HFFc6 (cell line): ENCODE results near the gene MS4A6A. TPM values are rescaled to one million over a fixed set of nuclear protein-coding genes. Genes with fewer than 3 reads are reported as not detected.

Source experiments
- DNase-seq: peaks from one replicate; pipeline ENCODE4 v3.0.0-alpha.2; 2018
- H3K27ac Mint-ChIP-seq: 2 replicates; pipeline ENCODE4 v1.8.0; 2020; ENCODE audit warnings: mild to moderate bottlenecking, mixed read lengths
- H3K27me3 Mint-ChIP-seq: 2 replicates; pipeline ENCODE4 v1.8.0; 2021; ENCODE audit warnings: mild to moderate bottlenecking, moderate library complexity, mixed read lengths; ENCODE audit not compliant: insufficient read depth
- H3K36me3 Mint-ChIP-seq: 2 replicates; pipeline ENCODE4 v1.8.0; 2021; ENCODE audit warnings: low read depth, mixed read lengths
- H3K4me1 Mint-ChIP-seq: 2 replicates; pipeline ENCODE4 v1.8.0; 2020; ENCODE audit warnings: low read depth, mixed read lengths
- H3K4me3 Mint-ChIP-seq: 2 replicates; pipeline ENCODE4 v1.8.0; 2020; ENCODE audit warnings: mild to moderate bottlenecking, moderate library complexity, mixed read lengths
- H3K9me3 Mint-ChIP-seq: 2 replicates; pipeline ENCODE4 v1.8.0; 2020; ENCODE audit warnings: mild to moderate bottlenecking, mixed read lengths
- long read RNA-seq: library from polyadenylated mRNA; unstranded; transcript quantifications from one replicate; pipeline ENCODE4 v2.0.0, GENCODE V29; 2019
- total RNA-seq, 6 experiments: library from RNA; stranded (reverse); fragmentation: NEBNext Ultra II Directional; extraction: Animal tissue kit (Norgen Biotek cat#: 25700); gene quantifications; 2 replicates in 1 of 6; 3 replicates in 5 of 6; pipeline ENCODE4 v1.2.3, GENCODE V29; 2021
- TF ChIP-seq, protein P1 (sequence below): fragments of 200-600 bp; sonication (generic); IDR thresholded peaks from 2 replicates; pipeline ENCODE4 v1.5.0; 2021; ENCODE audit warnings: antibody characterized with exemption, mild to moderate bottlenecking

MS4A6A gene, protein sequence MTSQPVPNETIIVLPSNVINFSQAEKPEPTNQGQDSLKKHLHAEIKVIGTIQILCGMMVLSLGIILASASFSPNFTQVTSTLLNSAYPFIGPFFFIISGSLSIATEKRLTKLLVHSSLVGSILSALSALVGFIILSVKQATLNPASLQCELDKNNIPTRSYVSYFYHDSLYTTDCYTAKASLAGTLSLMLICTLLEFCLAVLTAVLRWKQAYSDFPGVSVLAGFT
- not detected for total RNA-seq
- long read RNA-seq = 0 reads

DNA sequence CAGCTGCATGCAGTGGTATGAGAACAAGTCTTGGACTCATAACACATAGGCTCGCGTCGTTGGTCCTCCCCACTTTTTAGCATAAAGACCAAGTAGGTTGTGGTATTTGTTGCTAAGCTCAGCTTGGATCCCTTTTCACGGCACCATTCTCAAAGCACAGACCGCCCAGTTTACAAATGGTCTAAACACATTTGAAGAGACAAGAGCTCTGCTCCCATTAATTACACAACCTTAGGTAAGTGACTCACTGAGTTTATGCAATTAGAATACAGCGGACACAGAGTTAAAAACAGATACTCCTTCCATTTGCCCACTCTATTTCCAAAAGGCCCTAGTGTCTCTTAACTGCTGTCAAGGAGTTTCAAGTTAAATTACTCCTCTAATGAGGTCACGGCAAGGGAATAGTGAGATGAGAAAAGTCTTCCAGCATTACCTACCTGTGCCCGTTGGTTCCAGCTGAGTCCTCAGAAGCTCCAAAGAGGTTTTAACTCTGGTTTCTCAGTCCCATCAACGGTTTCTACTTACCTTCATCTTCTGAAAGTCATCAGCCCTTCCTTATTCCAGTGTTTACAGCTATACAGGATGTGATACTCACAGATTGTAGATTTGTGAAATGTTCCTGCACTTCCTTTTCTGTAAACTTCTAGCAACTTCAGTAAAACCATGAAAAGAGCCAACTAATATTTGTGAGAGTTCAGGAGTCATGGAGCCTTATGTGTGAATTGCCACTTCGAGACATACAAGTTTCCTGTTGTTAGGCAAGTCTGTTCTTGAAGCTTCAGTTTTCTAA, at the start of gene MS4A6A:
MS4A6A (minus strand) TSS at position 543 of the 790 bp plus-strand sequence. CDS start 1,356 bp downstream, outside the sequence.
- Mint-ChIP-seq H3K36me3 (no peaks in the 10 kb centered on the region; the same call in 1 of the 2 replicates), H3K4me1 (no peaks in the 10 kb centered on the region), H3K9me3 (peaks cover 8% of the 10 kb centered on the region), H3K4me3 (no peak within 1 kb of the TSS), H3K27me3 (no peaks in the 10 kb centered on the region), H3K27ac (no peak within 1 kb of the TSS)
- TF ChIP-seq, protein P1, sequence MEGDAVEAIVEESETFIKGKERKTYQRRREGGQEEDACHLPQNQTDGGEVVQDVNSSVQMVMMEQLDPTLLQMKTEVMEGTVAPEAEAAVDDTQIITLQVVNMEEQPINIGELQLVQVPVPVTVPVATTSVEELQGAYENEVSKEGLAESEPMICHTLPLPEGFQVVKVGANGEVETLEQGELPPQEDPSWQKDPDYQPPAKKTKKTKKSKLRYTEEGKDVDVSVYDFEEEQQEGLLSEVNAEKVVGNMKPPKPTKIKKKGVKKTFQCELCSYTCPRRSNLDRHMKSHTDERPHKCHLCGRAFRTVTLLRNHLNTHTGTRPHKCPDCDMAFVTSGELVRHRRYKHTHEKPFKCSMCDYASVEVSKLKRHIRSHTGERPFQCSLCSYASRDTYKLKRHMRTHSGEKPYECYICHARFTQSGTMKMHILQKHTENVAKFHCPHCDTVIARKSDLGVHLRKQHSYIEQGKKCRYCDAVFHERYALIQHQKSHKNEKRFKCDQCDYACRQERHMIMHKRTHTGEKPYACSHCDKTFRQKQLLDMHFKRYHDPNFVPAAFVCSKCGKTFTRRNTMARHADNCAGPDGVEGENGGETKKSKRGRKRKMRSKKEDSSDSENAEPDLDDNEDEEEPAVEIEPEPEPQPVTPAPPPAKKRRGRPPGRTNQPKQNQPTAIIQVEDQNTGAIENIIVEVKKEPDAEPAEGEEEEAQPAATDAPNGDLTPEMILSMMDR = no peak
- DNase-seq = no peak

DNA sequence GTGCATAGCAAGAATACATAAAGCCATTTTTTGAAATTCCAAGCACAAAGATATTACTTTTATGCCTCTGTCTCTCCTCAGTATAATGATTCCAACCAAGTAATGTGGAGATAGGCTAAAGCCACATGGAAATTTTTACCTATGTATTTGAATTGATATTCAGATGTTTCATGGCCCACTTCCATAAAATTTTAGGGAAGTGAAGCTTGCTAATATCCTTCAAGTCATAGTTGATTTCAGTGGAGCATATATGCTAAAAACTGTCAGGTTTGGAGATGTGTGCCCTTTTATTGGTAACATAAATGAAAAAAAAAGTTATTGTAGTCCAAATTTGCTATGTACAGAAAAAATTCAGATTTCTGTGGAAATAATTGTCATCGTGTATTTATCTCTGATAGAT, 47.8 kb upstream of the MS4A6A start:
- peaks cover 10% of the 10 kb centered on the region for H3K9me3 Mint-ChIP-seq
- TF ChIP-seq, protein P1 = no peak
- no peaks in the 10 kb centered on the region for H3K4me1 Mint-ChIP-seq
- H3K36me3 Mint-ChIP-seq = no peaks in the 10 kb centered on the region
- no peak overlapping the region for H3K27ac Mint-ChIP-seq
- no peak overlapping the region for H3K4me3 Mint-ChIP-seq
- no peak for DNase-seq
- no peaks in the 10 kb centered on the region; the same call in 1 of the 2 replicates for H3K27me3 Mint-ChIP-seq

DNA sequence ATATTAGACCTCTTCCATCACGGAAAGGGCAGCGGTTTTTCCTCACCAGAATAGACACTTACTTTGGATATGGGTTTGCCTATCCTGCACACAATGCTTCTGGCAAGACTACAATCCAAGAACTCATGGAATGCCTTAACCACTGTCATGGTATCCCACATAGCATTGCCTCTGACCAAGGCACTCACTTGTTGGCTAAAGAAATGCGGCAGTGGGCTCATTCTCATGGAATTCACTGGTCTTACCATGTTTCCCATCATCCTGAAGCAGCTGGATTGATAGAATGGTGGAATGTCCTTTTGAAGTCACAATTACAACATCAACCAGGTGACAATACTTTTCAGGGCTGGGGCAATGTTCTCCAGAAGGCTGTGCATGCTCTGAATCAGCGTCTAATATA, 39.3 kb upstream of the MS4A6A start:
- Mint-ChIP-seq H3K9me3 (peaks cover 29% of the 10 kb centered on the region), H3K4me3 (no peak overlapping the region), H3K4me1 (no peaks in the 10 kb centered on the region), H3K36me3 (no peaks in the 10 kb centered on the region), H3K27me3 (peaks cover 1% of the 10 kb centered on the region; the same call in 1 of the 2 replicates), H3K27ac (no peak overlapping the region)
- no peak for DNase-seq
- TF ChIP-seq, protein P1 = no peak

DNA sequence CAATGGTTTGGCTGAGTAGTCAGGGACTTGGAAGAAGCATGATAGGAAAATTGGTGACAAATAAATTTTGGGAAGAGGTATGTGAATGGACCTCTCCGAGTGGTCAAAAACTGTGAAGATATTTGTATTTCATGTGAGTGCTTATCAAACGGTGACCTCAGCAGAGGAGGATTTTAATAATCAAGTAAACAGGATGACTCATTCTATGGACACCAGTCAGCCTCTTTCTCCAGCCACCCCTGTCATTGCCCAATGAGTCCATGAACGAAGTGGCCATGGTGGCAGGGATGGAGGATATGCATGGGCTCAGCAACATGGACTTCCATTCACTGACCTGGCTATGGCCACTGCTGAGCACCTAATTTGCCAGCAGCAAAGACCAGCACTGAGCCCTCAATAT, 38.8 kb upstream of the MS4A6A start:
- DNase-seq = no peak
- Mint-ChIP-seq H3K9me3 (peaks cover 29% of the 10 kb centered on the region), H3K27ac (no peak overlapping the region), H3K27me3 (peaks cover 1% of the 10 kb centered on the region; the same call in 1 of the 2 replicates), H3K4me3 (no peak overlapping the region), H3K4me1 (no peaks in the 10 kb centered on the region), H3K36me3 (no peaks in the 10 kb centered on the region)
- TF ChIP-seq, protein P1 = no peak

DNA sequence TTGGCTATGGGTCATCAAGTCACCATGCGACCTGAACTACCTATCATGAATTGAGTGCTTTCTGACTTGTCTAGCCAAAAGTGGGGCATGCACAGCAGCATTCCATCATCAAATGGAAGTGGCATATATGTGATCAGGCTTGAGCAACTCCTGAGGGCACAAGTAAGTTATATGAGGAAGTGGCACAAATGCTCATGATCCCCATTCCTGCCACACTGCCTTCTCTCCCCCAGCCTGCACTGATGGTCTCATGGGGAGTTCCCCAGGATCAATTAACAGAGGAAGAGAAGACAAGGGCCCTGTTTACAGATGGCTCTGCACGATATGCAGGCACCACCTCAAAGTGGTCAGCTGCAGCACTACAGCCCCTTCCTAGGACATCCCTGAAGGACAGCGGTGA, 38.3 kb upstream of the MS4A6A start:
- Mint-ChIP-seq H3K4me3 (no peak overlapping the region), H3K9me3 (peaks cover 29% of the 10 kb centered on the region), H3K4me1 (no peaks in the 10 kb centered on the region), H3K27ac (no peak overlapping the region), H3K27me3 (peaks cover 1% of the 10 kb centered on the region; the same call in 1 of the 2 replicates), H3K36me3 (no peaks in the 10 kb centered on the region)
- TF ChIP-seq, protein P1 = no peak
- no peak for DNase-seq
